T-cell (primary cell): Measurements from ENCODE around the gene EFHB. TPM values are rescaled to one million over a fixed set of nuclear protein-coding genes. Genes with fewer than 3 reads are reported as not detected.

Source experiments
- ATAC-seq, 4 experiments: fragments of 200-7000 bp in 3 of 4; fragments of 150-1000 bp in 1 of 4; cut with Tn5 transposase; replicated peaks in 1 of 4; 1 replicate in 3 of 4; 2 replicates in 1 of 4; pipeline ENCODE4 v1.10.0; 2021; ENCODE audit warnings: moderate library complexity in 3 of 4, mild to moderate bottlenecking in 2 of 4, moderate number of reproducible peaks in 1 of 4
- CTCF ChIA-PET, 2 donors: fragments of 300-600 bp; sonication (Branson Sonifier 250); formaldehyde crosslinking; loops; one replicate each; lab custom pipeline; 2022; ENCODE audit warnings: antibody characterized with exemption in 2 of 2; lab: Charles Lee
- POLR2A ChIA-PET, 2 donors: fragments of 300-600 bp; sonication (Branson Sonifier 250); formaldehyde crosslinking; loops; one replicate each; lab custom pipeline; 2022; ENCODE audit warnings: antibody characterized with exemption in 2 of 2; lab: Charles Lee
- DNase-seq, 35 experiments: peaks; one replicate each; pipeline versions ENCODE4 v3.0.0 to v3.0.0-alpha.2; 2013 to 2023
- H3K27ac ChIP-seq: one replicate; pipeline ENCODE4 v1.5.1; 2013; ENCODE audit warnings: low read length
- H3K27me3 ChIP-seq, 2 experiments: replicated peaks in 1 of 2; 1 replicate in 1 of 2; 2 replicates in 1 of 2; pipeline versions ENCODE4 v1.6.1 to v1.7.0; 2013; ENCODE audit warnings: low read length in 1 of 2, mixed read lengths in 1 of 2; ENCODE audit not compliant: control insufficient read depth in 2 of 2, insufficient read depth in 2 of 2; ENCODE audit errors: extremely low read depth in 1 of 2
- H3K36me3 ChIP-seq, 2 donors: 1 replicate in 1 of 2; 2 replicates in 1 of 2; pipeline versions ENCODE4 v1.6.1 to v1.7.0; 2013; ENCODE audit warnings: low read length in 1 of 2; ENCODE audit not compliant: control insufficient read depth in 2 of 2, insufficient read depth in 1 of 2; ENCODE audit errors: extremely low read depth in 1 of 2
- H3K4me1 ChIP-seq, 2 experiments: 1 replicate in 1 of 2; 2 replicates in 1 of 2; pipeline versions ENCODE4 v1.6.1 to v1.7.0; 2013; ENCODE audit warnings: low read length in 2 of 2, mixed read lengths in 1 of 2; ENCODE audit not compliant: insufficient read depth in 2 of 2, control insufficient read depth in 1 of 2; ENCODE audit errors: extremely low read depth in 1 of 2
- H3K4me3 ChIP-seq, 2 donors: 1 replicate in 1 of 2; 2 replicates in 1 of 2; pipeline versions ENCODE4 v1.5.1 to v1.7.0; 2013; ENCODE audit warnings: mild to moderate bottlenecking in 2 of 2, low read length in 1 of 2, moderate library complexity in 1 of 2; ENCODE audit not compliant: control insufficient read depth in 1 of 2; ENCODE audit errors: extremely low read depth in 1 of 2
- H3K9me3 ChIP-seq: 2 replicates; pipeline ENCODE4 v1.7.0; 2013
- H3K27ac Mint-ChIP-seq, 2 donors: one replicate each; pipeline ENCODE4 v1.8.0; 2020 to 2021; ENCODE audit warnings: mild to moderate bottlenecking in 2 of 2, mixed read lengths in 2 of 2
- H3K27me3 Mint-ChIP-seq, 2 donors: one replicate each; pipeline ENCODE4 v1.8.0; 2021 to 2022; ENCODE audit warnings: mixed read lengths in 2 of 2
- H3K36me3 Mint-ChIP-seq: one replicate; pipeline ENCODE4 v1.8.0; 2021; ENCODE audit warnings: mixed read lengths
- H3K4me1 Mint-ChIP-seq, 3 donors: one replicate each; pipeline ENCODE4 v1.8.0; 2020 to 2022; ENCODE audit warnings: mixed read lengths in 3 of 3, mild to moderate bottlenecking in 1 of 3
- H3K4me3 Mint-ChIP-seq, 3 donors: one replicate each; pipeline ENCODE4 v1.8.0; 2020 to 2022; ENCODE audit warnings: mild to moderate bottlenecking in 3 of 3, mixed read lengths in 3 of 3, moderate library complexity in 3 of 3
- H3K9me3 Mint-ChIP-seq, 3 donors: one replicate each; pipeline ENCODE4 v1.8.0; 2020 to 2022; ENCODE audit warnings: mixed read lengths in 3 of 3
- WGBS: methylation state at CpG from one replicate; pipeline ENCODE4 v1.1.5; 2013; ENCODE audit warnings: missing lambda C conversion rate; ENCODE audit not compliant: insufficient coverage; 5-methylcytosine and 5-hydroxymethylcytosine counted together
- total RNA-seq, 35 experiments: library from RNA in 6 of 35; stranded (reverse) in 6 of 35; fragments of 120-200 nt in 1 of 35; gene quantifications; one replicate each; pipeline versions ENCODE4 v1.2.1 to v1.2.4 and lab custom pipeline; 2013 to 2026

Gene EFHB
- total RNA-seq, 5 donors from 2014 or later (not counting 1 experiment from before 2014, with no cell fraction given), result 0.95 to 1.8 (median 1.2) TPM; not detected in 1

DNA sequence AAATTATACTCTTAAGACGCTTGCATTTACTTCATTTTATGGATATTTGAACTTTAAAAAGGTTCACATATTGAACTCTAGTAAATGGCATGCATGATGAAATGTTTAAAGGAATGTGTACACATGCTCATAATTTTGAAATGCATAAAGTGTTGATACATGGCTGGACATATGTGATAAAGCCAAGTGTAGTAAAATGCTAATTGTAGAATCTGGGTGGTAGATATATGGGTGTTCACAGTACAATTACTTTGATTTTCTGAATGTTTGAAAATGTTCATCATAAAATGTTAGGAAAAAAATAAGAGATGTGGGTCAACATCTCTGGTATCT is 4.2 kb upstream of the EFHB start:
- Histone ChIP-seq H3K4me3 (no peak overlapping the region), H3K4me1 (no peaks in the 10 kb centered on the region), H3K9me3 (no peaks in the 10 kb centered on the region), H3K27me3 (peaks cover 0 to 8% of the 10 kb centered on the region in 2 experiments), H3K27ac (no peak overlapping the region), H3K36me3 (no peaks in the 10 kb centered on the region)
- WGBS, result no CpG with 5 or more reads among the region's 1 CpG
- Mint-ChIP-seq H3K4me1 (no peaks in the 10 kb centered on the region), H3K9me3 (no peaks in the 10 kb centered on the region), H3K4me3 (no peak overlapping the region), H3K36me3 (peaks cover 3% of the 10 kb centered on the region), H3K27ac (no peak overlapping the region), H3K27me3 (peaks cover 8 to 13% of the 10 kb centered on the region in 2 donors)
- ChIA-PET POLR2A (no interaction called here), CTCF (no interaction called here)
- DNase-seq, result no peak
- no peak for ATAC-seq

DNA sequence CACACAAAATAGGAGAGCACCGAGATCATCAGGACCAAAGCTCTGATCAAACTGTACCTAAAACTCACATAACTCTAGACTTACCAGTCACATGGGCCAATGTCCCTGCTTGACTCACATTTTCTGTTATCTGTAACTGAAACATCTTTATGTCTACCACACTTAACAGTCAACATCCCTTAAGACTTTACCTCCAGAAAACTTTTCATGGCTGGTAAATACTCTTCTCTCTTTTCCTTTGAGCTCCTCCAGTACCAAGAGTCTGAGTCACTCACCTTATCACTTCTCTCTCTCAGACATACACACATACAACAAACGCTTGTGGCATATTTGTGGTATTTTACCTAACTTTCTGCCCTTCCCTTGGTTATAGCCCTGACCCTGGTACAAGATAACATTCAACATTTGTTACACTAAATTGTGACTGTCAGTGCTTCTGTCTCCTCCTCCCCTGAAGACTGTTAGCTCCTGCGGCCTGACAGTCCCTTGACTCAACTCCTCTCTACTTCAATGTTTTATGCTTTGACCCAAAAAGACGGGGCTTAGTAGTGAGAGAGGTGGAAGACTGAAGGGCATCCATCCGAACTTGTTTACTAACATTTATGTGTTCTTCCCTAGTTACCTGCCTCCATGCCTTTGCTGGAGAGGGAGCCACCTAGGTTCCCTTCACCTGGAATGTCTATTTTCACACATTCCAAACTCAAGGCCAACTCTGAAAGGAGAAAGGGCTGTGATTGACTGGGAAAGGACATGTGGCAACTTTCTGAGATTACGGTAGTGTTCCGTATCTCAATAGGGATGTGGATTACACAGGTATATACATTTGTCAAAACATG is 3.7 kb upstream of the EFHB start:
- WGBS, result 44% methylated on average over 2 of the region's 7 CpGs
- no peak for ATAC-seq
- no peak overlapping the region for H3K4me3 Mint-ChIP-seq

DNA sequence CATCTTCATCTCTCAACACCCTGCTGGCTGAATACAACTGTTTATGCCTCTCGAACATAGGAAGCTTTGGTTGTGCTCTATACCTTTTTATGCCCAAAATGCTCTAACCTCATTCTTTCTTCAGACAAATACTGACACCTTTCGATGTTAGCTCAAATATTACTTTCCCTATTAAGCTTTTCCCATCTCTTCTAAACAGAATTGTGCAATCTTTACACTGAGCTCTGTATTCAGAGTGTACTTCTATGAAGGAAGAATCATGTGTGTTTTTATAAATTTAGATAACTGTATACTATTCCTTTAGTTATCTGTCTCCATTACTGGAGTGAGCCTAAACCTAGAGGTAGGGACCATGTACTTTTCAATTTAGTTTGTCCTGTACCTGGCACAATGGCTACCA is 1.6 kb downstream of the EFHB start:
- H3K36me3 Mint-ChIP-seq, result no peaks in the 10 kb centered on the region
- H3K4me3 Mint-ChIP-seq, result no peak overlapping the region
- WGBS, result 78% methylated on average over 1 of the region's 2 CpGs
- no peak overlapping the region for H3K27ac Mint-ChIP-seq
- Histone ChIP-seq H3K27me3 (peaks cover 0 to 12% of the 10 kb centered on the region in 2 experiments), H3K36me3 (no peaks in the 10 kb centered on the region), H3K27ac (no peak overlapping the region), H3K4me1 (no peaks in the 10 kb centered on the region), H3K9me3 (no peaks in the 10 kb centered on the region), H3K4me3 (no peak overlapping the region)
- no peak for DNase-seq
- ChIA-PET POLR2A (no interaction called here), CTCF (no interaction called here)
- H3K9me3 Mint-ChIP-seq, result no peaks in the 10 kb centered on the region
- no peak for ATAC-seq
- peaks cover 0 to 12% (median 11%) of the 10 kb centered on the region in 3 donors for H3K4me1 Mint-ChIP-seq
- H3K27me3 Mint-ChIP-seq, result peaks cover 10 to 23% of the 10 kb centered on the region in 2 donors

More for the DNA sequence above, 3.7 kb upstream of the EFHB start:
- Mint-ChIP-seq H3K27me3 (peaks cover 8 to 15% of the 10 kb centered on the region in 2 donors), H3K36me3 (peaks cover 3% of the 10 kb centered on the region), H3K4me1 (no peaks in the 10 kb centered on the region), H3K27ac (no peak overlapping the region), H3K9me3 (no peaks in the 10 kb centered on the region)
- H3K36me3 ChIP-seq, result no peaks in the 10 kb centered on the region
- no peaks in the 10 kb centered on the region for H3K9me3 ChIP-seq
- POLR2A ChIA-PET, result no interaction called here
- CTCF ChIA-PET, result no interaction called here
- H3K27me3 ChIP-seq, result peaks cover 0 to 10% of the 10 kb centered on the region in 2 experiments
- no peak overlapping the region for H3K4me3 ChIP-seq
- H3K4me1 ChIP-seq, result no peaks in the 10 kb centered on the region
- DNase-seq, result no peak
- H3K27ac ChIP-seq, result no peak overlapping the region

DNA sequence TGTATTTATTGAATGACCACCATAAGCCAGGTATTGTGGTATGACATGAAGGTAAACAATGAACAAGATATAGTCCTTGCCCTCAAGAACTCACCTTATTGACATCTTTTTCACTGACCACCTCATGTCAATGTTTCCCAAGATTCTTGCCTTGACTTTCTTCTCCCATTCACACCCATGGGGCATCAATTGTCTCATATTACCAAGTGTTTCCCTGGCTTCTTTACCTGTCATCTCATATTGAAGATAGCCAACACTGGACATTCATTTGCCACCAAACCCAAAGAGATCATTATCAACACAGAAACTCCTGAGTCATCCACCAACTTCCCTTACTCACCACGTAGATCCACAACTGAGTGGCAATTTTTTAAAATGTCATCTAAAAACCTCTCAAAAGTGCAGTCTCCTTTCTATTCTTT is 2.2 kb downstream of the EFHB start:
- no peak for DNase-seq
- Histone ChIP-seq H3K36me3 (no peaks in the 10 kb centered on the region), H3K4me1 (no peaks in the 10 kb centered on the region), H3K27me3 (peaks cover 0 to 12% of the 10 kb centered on the region in 2 experiments), H3K9me3 (no peaks in the 10 kb centered on the region), H3K4me3 (no peak overlapping the region), H3K27ac (no peak overlapping the region)
- no peak overlapping the region for H3K27ac Mint-ChIP-seq
- 14% methylated on average over 1 of the region's 1 CpG for whole genome bisulfite sequencing
- H3K36me3 Mint-ChIP-seq, result no peaks in the 10 kb centered on the region
- POLR2A ChIA-PET, result no interaction called here
- ATAC-seq, result no peak
- CTCF ChIA-PET, result no interaction called here
- H3K4me3 Mint-ChIP-seq, result no peak overlapping the region
- no peaks in the 10 kb centered on the region for H3K9me3 Mint-ChIP-seq
- H3K4me1 Mint-ChIP-seq, result peaks cover 0 to 12% (median 11%) of the 10 kb centered on the region in 3 donors
- H3K27me3 Mint-ChIP-seq, result peaks cover 10 to 23% of the 10 kb centered on the region in 2 donors

DNA sequence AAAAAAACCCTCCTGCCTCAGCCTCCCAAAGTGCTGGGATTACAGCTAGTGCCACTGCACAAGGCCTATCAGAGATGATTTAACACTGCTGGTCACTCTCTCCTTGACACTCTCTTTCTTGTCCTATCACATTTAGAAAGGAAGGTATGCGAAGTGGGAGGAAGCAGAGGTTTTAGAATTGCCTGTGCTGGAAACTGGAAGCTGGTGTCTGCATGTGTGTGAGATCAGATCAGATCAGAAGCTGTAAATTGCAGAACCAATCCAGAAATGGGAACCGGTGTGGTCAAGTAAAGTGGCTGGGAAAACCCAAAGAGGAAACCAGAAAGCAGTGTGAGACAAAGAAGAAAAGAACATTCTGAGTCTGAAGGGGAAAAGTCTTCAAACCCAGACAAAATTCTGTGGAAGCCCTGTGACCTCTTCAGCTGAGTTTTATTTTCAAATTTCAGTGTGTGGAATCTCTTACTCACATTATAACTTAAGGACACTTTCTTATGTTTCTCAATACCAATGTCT is 2.8 kb downstream of the EFHB start:
- Mint-ChIP-seq H3K4me1 (peaks cover 0 to 12% (median 11%) of the 10 kb centered on the region in 3 donors), H3K27me3 (peaks cover 10 to 23% of the 10 kb centered on the region in 2 donors), H3K36me3 (no peaks in the 10 kb centered on the region), H3K27ac (no peak overlapping the region), H3K9me3 (no peaks in the 10 kb centered on the region), H3K4me3 (no peak overlapping the region)
- peak in 1 of 35 experiments; percentile 13 for DNase-seq
- Histone ChIP-seq H3K4me1 (no peaks in the 10 kb centered on the region), H3K27ac (no peak overlapping the region), H3K9me3 (no peaks in the 10 kb centered on the region), H3K27me3 (peaks cover 0 to 12% of the 10 kb centered on the region in 2 experiments), H3K36me3 (no peaks in the 10 kb centered on the region), H3K4me3 (no peak overlapping the region)
- CTCF ChIA-PET, result interaction anchor here in 1 of 2 donors (0.6 kb wide), 1 partner anchor 136 kb away, joined by 3 read pairs; no protein-coding TSS in a partner anchor
- ATAC-seq, result no peak
- WGBS, result 0% methylated on average over 2 of the region's 2 CpGs
- POLR2A ChIA-PET, result interaction anchor here in 1 of 2 donors (0.6 kb wide), 1 partner anchor 14 kb away, joined by 5 read pairs; no protein-coding TSS in a partner anchor

DNA sequence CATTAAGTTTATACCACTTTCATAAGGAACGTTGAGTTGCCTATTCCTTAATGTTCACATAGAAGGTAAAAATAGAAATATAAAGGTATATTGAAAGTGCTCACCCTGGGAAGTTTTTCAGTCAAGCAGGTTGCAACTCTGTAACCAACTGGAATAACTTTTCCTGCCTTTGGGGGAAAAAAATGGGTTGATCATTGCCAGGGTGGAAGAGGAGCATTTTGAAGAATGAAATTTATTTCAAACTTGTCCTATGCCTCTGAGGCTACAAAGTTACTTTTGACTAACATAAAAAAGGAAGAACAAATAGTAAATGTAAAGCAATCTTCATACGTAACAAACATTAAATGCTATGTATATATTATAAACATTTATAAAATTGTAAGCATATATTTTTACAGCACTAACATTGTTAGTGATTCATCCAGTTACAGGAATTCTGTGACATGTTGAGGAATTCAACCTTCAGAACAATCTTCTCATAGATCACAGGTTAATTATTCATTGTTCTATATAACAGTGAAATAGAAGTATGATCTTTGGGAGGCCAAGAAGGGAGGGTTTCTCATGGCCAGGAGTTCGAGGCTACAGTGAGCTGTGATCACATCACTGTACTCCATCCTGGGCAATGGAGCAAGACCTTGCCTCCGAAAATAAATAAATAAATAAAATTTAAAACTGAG is 13.5 kb downstream of the EFHB start:
- H3K27ac ChIP-seq, result no peak overlapping the region
- no CpG with 5 or more reads among the region's 4 CpGs for WGBS
- ChIA-PET POLR2A (no interaction called here), CTCF (no interaction called here)
- H3K4me1 ChIP-seq, result no peaks in the 10 kb centered on the region
- Mint-ChIP-seq H3K9me3 (no peaks in the 10 kb centered on the region), H3K27ac (no peak overlapping the region), H3K27me3 (no peaks in the 10 kb centered on the region), H3K36me3 (no peaks in the 10 kb centered on the region), H3K4me1 (no peaks in the 10 kb centered on the region), H3K4me3 (no peak overlapping the region)
- DNase-seq (no peak), ATAC-seq (no peak)
- no peaks in the 10 kb centered on the region for H3K27me3 ChIP-seq
- H3K9me3 ChIP-seq, result no peaks in the 10 kb centered on the region
- H3K36me3 ChIP-seq, result no peaks in the 10 kb centered on the region
- H3K4me3 ChIP-seq, result no peak overlapping the region
